GM13976 (cell line): ENCODE results near the gene PJA1.

Experiments used
- DNase-seq: peaks from one replicate; pipeline ENCODE4 v3.0.0; 2012; ENCODE audit warnings: low spot score
- CTCF ChIP-seq: IDR thresholded peaks from 2 replicates; pipeline ENCODE4 v1.5.1; 2012; ENCODE audit warnings: borderline replicate concordance, mild to moderate bottlenecking; ENCODE audit not compliant: insufficient read depth; ENCODE audit errors: extremely low read depth, missing control alignments, control extremely low read depth
- in situ Hi-C: fragments of 300-500 bp; cut with MboI; formaldehyde crosslinking; loops from one replicate; pipeline ENCODE4 v1.12.0; 2022; ENCODE audit warnings: low sequenced_read_pairs, mixed read lengths, inconsistent platforms; ENCODE audit not compliant: unreplicated experiment

The PJA1 gene

GRCh38 chrX:69140837-69141236 lies 24.4 kb downstream of the PJA1 start:
- no peak for TF ChIP-seq CTCF
- DNase-seq: no peak
- in situ Hi-C loops: no loop called here

GRCh38 chrX:69139516-69139915 lies 25.7 kb downstream of the PJA1 start:
- no peak for TF ChIP-seq CTCF
- in situ Hi-C loops: no loop called here
- no peak for DNase-seq

GRCh38 chrX:69138512-69138911 lies 26.7 kb downstream of the PJA1 start:
- in situ Hi-C loops: no loop called here
- no peak for TF ChIP-seq CTCF
- no peak for DNase-seq

- no peak for DNase-seq
- TF ChIP-seq CTCF: no peak
- in situ Hi-C loops: no loop called here
Observed at GRCh38 chrX:69138118-69138390, 27.2 kb downstream of the PJA1 start.

- TF ChIP-seq CTCF: no peak
- in situ Hi-C loops: no loop called here
- DNase-seq: no peak
Observed at GRCh38 chrX:69137371-69138117, 27.7 kb downstream of the PJA1 start.

GRCh38 chrX:69136546-69137331 lies 28.5 kb downstream of the PJA1 start:
- in situ Hi-C loops: no loop called here
- no peak for DNase-seq
- TF ChIP-seq CTCF: no peak
